GM18502 (cell line): ENCODE measurements around the gene NCKAP5.

Experiments used
- ATAC-seq: cut with Tn5 transposase; IDR thresholded peaks from one replicate; pipeline ENCODE4 v1.9.1; 2021; ENCODE audit warnings: mild to moderate bottlenecking; ENCODE audit not compliant: unreplicated experiment, poor library complexity

The NCKAP5 gene

DNA sequence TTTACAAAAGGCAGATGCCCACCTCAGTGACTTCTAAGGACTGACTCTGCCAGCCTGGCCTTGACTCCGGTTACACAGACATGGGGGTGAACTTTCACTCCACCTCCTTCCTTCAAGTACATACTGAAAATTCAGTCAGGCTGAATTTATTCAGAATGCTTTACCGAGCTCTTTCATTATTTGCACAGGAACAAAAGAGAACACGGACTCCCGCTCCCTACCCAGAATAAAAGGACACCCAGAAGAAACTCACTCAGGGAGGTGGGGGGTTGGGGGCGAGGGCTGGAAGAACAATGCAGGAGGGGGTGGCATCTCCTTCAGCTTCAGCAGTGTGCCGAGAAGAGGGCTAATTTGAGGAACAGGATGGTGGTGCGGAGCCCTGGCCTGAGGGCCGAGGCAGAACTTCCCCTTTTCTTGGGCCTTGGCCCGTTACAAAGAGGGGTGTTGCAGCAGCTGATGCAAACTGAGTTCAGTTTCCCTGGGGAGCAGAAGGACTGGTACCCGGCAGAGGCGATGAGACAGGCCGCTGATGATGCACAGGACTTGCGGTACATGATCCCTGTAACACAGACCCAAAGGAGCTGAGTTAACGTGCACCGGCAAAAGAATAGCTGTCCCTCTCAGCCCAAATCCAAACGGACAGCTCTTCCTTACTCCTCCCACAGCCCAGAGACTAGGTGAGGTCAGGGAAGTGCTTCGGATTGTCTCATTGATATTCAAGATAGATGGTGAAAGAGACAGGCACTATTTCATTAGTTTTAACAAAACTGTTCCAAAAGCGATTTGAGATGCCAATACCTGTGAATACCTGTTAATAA lies 922.3 kb downstream of the NCKAP5 start:
- no peak for ATAC-seq

DNA sequence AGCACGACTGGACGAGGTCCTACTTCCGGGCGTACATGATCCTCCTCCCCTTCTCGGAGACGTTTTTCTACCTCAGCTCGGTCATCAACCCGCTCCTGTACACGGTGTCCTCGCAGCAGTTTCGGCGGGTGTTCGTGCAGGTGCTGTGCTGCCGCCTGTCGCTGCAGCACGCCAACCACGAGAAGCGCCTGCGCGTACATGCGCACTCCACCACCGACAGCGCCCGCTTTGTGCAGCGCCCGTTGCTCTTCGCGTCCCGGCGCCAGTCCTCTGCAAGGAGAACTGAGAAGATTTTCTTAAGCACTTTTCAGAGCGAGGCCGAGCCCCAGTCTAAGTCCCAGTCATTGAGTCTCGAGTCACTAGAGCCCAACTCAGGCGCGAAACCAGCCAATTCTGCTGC lies 923.1 kb downstream of the NCKAP5 start:
- ATAC-seq: peak; percentile 64

DNA sequence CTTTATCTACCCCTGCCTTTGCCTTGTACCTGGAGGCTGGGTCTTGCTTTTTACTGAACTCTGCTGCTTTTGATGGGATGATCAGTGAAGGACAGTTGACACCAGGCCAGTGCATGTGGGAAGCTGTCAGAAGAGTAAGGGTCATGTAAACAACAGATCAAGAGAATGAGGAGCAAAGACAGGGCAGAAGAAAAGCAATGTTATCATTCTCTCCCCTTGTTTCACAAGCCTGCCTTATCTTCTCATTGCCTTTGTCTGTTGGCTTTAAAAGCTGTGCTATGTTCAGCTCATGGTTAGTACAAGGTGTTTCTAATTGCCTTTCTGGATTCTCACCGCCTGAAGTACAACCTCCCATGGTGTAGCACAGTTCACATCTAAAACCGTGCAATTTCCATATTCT lies 925.8 kb downstream of the NCKAP5 start:
- ATAC-seq: no peak

DNA sequence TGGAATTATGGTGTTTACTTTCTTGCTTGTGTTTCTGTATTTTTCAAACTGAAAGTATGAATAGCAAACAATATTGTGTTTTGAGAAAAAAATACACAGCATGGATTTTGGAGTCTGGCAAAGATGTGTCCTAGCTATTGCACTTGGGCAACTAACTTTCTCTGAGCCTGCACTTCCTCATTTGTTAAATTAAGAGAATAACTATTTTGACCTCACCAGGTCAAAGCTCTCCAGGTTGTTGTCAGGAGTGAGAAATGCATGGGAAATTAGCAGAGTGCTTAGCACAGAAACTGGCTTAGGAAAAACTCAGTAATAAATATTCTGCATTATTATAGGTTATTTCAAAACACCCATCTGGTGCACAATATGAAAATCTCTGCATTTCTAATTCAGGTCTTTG lies 926.4 kb downstream of the NCKAP5 start:
- ATAC-seq: no peak

DNA sequence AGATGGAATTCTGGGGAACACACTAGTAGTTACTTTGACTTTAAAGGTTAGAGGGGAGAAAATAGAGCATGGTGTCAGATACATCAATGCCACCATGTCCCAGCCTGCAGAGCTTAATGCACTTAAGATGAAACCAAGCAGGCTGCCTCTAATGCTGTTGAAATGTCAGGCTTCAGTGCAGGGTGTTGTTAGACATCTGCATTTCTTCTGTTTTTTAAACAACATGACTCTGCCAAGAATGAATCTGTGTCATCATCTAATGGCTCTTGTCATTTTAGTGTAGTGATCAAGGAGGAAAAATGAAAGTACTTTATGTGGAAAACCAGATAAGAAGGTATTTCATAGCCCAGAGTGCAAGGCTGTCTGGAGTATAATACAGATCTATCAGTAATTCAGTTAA lies 928.1 kb downstream of the NCKAP5 start:
- ATAC-seq: no peak

DNA sequence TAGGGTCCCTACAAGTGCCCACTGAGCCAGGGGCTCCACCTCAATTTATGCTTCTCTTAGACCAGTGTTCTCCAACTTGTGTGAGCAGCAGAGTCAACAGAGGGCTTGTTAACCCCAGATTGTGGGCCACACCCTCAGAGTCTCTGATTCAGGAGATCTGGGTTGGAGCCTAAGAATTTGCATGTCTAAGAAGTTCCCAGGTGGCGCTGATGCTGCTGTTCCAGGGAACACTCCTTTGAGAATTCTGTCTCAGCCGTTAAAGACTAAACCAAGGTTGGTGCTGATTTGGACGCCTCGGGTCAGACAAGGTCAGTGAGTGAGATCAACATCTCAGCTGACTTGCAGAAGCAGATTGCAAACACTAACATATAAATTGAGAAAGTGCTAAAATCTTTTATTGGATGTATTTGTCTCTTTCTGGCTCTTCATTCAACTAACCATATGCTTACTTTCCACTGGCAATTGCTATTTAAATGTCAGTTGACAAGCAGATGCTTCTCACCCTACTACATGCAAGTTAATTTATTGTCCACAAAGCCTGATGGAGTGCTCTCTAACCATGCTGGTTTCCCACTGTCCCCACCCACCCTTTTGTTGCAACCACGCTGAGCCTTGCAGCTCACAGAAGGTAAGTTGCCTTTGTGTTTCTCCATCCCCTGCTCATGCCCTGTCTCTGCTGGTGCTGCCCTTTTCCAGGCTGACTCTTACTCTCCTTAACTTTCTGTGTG lies 929.8 kb downstream of the NCKAP5 start:
- ATAC-seq: no peak

DNA sequence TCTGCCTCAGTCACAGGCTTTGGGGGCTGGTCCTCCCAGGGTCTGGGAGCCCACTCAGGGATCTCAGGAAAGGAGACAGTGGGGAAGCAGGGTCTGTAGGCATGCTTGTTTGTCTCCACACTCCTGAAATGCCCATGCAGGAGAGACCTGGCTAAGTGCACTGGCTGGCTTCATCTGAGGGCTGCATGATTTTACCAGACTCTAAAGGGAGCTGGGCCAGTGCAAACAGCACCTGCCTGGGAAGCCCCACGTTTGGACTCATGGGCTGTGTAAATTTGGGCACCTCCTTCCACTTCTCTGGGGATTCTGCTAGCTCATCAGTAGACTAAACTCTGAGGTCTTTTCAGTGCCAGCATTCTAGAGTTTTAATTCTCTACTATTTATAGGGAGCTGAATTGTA lies 931.9 kb downstream of the NCKAP5 start:
- ATAC-seq: no peak

DNA sequence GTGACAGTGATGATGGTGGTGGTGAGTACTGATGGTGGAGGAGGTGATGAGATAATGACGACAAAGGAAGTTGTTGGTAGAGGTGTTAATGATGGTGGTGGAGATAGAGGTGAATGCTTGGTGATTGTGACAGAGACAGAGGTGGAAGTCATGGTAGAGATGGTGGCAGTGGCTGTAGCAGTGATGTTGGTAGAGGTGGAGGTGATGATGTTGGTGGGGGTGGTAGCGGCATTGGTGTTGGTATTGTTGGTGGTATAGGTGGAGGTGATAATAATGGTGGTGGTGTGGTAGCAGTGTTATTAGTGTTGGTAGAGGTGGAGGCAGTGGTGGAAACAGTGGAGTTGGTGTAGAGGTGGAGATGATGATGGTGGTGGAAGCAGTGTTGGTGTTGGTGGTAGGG lies 934.6 kb downstream of the NCKAP5 start:
- no peak for ATAC-seq

DNA sequence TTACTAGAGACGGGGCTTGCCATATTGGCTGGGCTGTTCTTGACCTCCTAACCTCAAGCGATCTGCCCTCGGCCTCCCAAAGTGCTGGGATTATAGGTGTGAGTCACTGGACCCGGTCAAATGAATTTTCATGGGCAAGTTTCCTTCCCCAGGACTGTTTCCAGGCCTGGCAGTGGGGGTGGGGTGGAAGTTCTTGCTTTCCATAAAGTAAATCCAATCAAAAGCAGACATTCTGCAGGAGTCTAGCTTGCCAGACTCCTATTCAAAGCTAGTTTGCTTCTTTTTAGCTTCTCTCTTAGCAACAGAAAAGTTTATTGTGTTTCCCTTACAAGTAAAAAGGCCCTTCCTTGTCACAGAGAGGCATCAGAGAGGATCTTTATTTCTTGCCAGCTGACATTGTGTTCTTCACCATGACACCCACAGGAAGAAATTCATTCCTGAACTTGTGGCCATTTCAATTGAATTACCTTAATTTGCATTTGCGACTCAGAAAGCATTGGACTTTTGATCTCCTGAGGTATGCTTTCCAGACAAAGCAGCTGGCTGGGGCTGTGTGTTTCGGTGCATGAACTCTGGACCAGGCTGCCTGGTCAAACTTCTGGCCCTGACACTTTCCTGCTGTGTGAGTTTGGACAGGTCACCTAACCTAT lies 936.1 kb downstream of the NCKAP5 start:
- ATAC-seq: no peak

DNA sequence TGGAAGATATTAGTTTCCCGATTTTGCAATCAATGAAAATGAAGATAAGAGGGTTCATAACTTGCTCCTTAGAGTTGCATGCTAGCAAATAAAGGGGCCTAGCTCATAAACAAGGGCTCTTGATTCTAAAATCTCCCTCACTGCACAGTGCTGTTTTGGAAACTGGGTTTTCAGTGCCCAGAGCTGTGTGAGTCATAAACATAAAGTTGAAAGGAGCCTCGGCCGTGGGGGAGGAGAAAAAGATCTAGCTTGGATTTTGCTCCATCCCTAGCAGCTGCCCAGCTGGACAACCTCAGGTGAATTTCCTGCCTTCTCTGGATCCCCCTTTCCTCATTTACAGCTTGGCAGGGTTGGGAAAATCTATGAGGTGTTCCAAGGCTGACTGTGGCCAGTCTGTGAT lies 940.7 kb downstream of the NCKAP5 start:
- ATAC-seq: no peak

DNA sequence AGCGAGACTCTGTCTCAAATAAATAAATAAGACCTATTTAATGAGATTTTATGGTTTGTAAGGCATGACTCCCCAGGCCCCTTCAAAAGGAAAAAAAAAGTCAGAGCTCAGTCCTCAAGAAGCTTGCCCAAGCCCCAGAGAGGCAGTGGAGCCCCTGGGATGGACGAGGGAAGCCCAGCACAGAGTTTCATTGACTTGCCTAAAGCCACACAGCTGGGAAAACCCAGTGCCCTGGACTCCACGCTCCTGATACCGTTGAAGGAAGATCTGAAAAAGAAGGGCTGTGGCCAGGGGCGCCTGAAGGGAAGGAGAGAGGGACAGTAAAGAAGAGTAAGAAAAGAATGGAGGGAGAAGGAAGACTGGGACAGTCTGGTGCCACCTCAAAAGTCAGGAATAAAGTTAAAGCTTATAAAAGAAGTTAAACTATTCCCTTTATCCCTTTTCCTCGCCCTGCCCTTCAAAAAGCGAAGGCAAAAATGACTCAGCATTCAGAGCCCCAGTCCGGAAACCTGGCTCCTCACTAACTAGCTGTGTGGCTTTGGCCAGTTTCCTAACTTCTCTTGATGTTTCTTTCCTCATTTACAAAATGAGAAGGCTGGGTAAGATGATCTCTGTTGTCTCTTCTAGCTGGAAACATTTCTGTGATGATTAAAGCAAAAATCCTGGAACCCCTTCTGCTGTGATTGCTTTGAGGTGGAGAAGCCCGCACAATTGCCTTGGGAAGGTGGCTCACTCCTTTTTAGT lies 945.0 kb downstream of the NCKAP5 start:
- no peak for ATAC-seq
